Caco-2 (cell line): ENCODE measurements around the gene ZNF554. TPM values are rescaled to one million over a fixed set of nuclear protein-coding genes. Genes with fewer than 3 reads are reported as not detected.
A peak's percentile ranks its signal among the peaks of the same experiment; 100 is the strongest.

Experiments used
- Bru-seq: library from RNA; stranded (reverse); fragments of 400-500 nt; gene quantifications from one replicate; lab custom pipeline; 2021; lab: Mats Ljungman, UMichigan
- BruChase-seq, 2 experiments: library from RNA; stranded (reverse); fragments of 400-500 nt; gene quantifications; one replicate each; lab custom pipeline; 2021; lab: Mats Ljungman, UMichigan
- BruUV-seq: library from RNA; stranded (reverse); fragments of 400-500 nt; replicated peaks from 2 replicates; lab custom pipeline; 2021; lab: Mats Ljungman, UMichigan
- CTCF ChIA-PET: fragments of 300-600 bp; sonication (Branson Sonifier 250); formaldehyde crosslinking; loops from one replicate; lab custom pipeline; 2022; ENCODE audit warnings: antibody characterized with exemption; lab: Charles Lee
- POLR2A ChIA-PET: fragments of 300-600 bp; sonication (Branson Sonifier 250); formaldehyde crosslinking; loops from one replicate; lab custom pipeline; 2022; ENCODE audit warnings: antibody characterized with exemption; lab: Charles Lee
- DNase-seq, 2 experiments: peaks; one replicate each; pipeline versions ENCODE4 v3.0.0 to v3.0.0-alpha.2; 2020 to 2022
- H3K27me3 ChIP-seq: replicated peaks from 2 replicates; pipeline ENCODE4 v1.6.0; 2011; ENCODE audit warnings: low read length; ENCODE audit not compliant: control insufficient read depth, insufficient read depth
- H3K36me3 ChIP-seq: 2 replicates; pipeline ENCODE4 v1.5.1; 2011; ENCODE audit warnings: low read length; ENCODE audit not compliant: control insufficient read depth, insufficient read depth
- H3K4me1 ChIP-seq: fragments of 250-450 bp; sonication (Bioruptor Pico); 2 replicates; pipeline ENCODE4 v1.5.1; 2020; ENCODE audit warnings: mild to moderate bottlenecking
- H3K4me3 ChIP-seq: 2 replicates; pipeline ENCODE4 v1.5.1; 2011; ENCODE audit warnings: low read depth, mild to moderate bottlenecking, control low read depth, low read length
- H3K9me3 ChIP-seq: fragments of 250-450 bp; sonication (Bioruptor Pico); 2 replicates; pipeline ENCODE4 v1.5.1; 2020; ENCODE audit warnings: mild to moderate bottlenecking, moderate library complexity
- H3K27ac Mint-ChIP-seq: one replicate; pipeline ENCODE4 v1.8.0; 2022; ENCODE audit warnings: mixed read lengths; ENCODE audit not compliant: unreplicated experiment
- H3K27me3 Mint-ChIP-seq: one replicate; pipeline ENCODE4 v1.8.0; 2022; ENCODE audit warnings: mixed read lengths; ENCODE audit not compliant: insufficient read depth, unreplicated experiment
- H3K36me3 Mint-ChIP-seq: one replicate; pipeline ENCODE4 v1.8.0; 2022; ENCODE audit warnings: mild to moderate bottlenecking, mixed read lengths; ENCODE audit not compliant: insufficient read depth, unreplicated experiment
- H3K4me1 Mint-ChIP-seq: one replicate; pipeline ENCODE4 v1.8.0; 2022; ENCODE audit warnings: low read depth, mixed read lengths; ENCODE audit not compliant: unreplicated experiment
- H3K4me3 Mint-ChIP-seq: one replicate; pipeline ENCODE4 v1.8.0; 2022; ENCODE audit warnings: mild to moderate bottlenecking, moderate library complexity, mixed read lengths; ENCODE audit not compliant: unreplicated experiment
- H3K9me3 Mint-ChIP-seq: one replicate; pipeline ENCODE4 v1.8.0; 2022; ENCODE audit warnings: mixed read lengths; ENCODE audit not compliant: unreplicated experiment
- CTCF ChIP-seq, 2 experiments: fragments of 200-600 bp in 1 of 2; IDR thresholded peaks; 1 replicate in 1 of 2; 2 replicates in 1 of 2; pipeline versions ENCODE4 v1.5.1 to v1.8.0; 2011 to 2022; ENCODE audit warnings: antibody characterized with exemption in 1 of 2, control low read depth in 1 of 2, inconsistent platforms in 1 of 2, low read depth in 1 of 2, low read length in 1 of 2, mild to moderate bottlenecking in 1 of 2, moderate library complexity in 1 of 2; ENCODE audit not compliant: insufficient read depth in 1 of 2, severe bottlenecking in 1 of 2, unreplicated experiment in 1 of 2
- intact Hi-C: fragments of 100-400 bp; cut with micrococcal nuclease; formaldehyde crosslinking; loops from one replicate; pipeline ENCODE4 v1.10.0; 2022; ENCODE audit not compliant: unreplicated experiment
- long read RNA-seq: library from polyadenylated mRNA; stranded (forward); transcript quantifications from one replicate; pipeline ENCODE4 v2.0.0, GENCODE V29; 2022
- total RNA-seq: library from RNA; stranded (reverse); gene quantifications from 2 replicates; pipeline ENCODE4 v1.2.3, GENCODE V29; 2022

ZNF554 gene
- total RNA-seq: 3.6 and 3.7 TPM in 2 replicates
- percentile 53 among the genes with signal in this experiment for Bru-seq, nascent RNA
- BruChase-seq, experiment 1, labeled RNA remaining after a 2-hour chase: percentile 52 among the genes with signal in this experiment
- BruChase-seq, experiment 2, labeled RNA remaining after a 6-hour chase: percentile 47 among the genes with signal in this experiment
- long read RNA-seq, partial matches to known transcripts: 0 of 4 reads
- long read RNA-seq, other reads (novel, unspliced or antisense): 2 of 4 reads

- Histone ChIP-seq H3K4me1 (no peaks in the 10 kb centered on the region), H3K9me3 (no peaks in the 10 kb centered on the region), H3K4me3 (peak within 1 kb of the TSS; percentile 60), H3K27me3 (no peaks in the 10 kb centered on the region), H3K36me3 (no peaks in the 10 kb centered on the region)
- Mint-ChIP-seq H3K4me1 (no peaks in the 10 kb centered on the region), H3K27ac (no peak within 1 kb of the TSS), H3K9me3 (no peaks in the 10 kb centered on the region), H3K4me3 (peak within 1 kb of the TSS; percentile 77), H3K27me3 (no peaks in the 10 kb centered on the region), H3K36me3 (peaks cover 24% of the 10 kb centered on the region)
- peak; percentile 94 to 97 for DNase-seq
- ChIA-PET POLR2A (no interaction called here), CTCF (interaction anchor here (0.6 to 1.0 kb wide), 2 partner anchors 34 to 104 kb away, joined by 3 to 4 read pairs; partner anchors contain the start of gene THOP1)
- TF ChIP-seq CTCF (IDR thresholded peaks at IDR 0.05; ENCODE audit: insufficient read depth in 1 of 2, low read depth in 1 of 2, low read length in 1 of 2, severe bottlenecking in 1 of 2, unreplicated experiment in 1 of 2): peak; percentile 89 to 95
- no TSS peak for BruUV-seq
- intact Hi-C loops: loop anchor here (1.0 kb wide), 1 partner anchor 22 kb away; the partner anchor contains the start of gene ZNF555
Observed at GRCh38 chr19:2819540-2820111, at the start of gene ZNF554. Gene ZNF554 (plus strand): TSS chr19:2819868. CDS start chr19:2820072, 204 bp downstream.

- Mint-ChIP-seq H3K27me3 (no peaks in the 10 kb centered on the region), H3K9me3 (no peaks in the 10 kb centered on the region), H3K27ac (no peak overlapping the region), H3K4me3 (no peak overlapping the region), H3K36me3 (peaks cover 36% of the 10 kb centered on the region), H3K4me1 (no peaks in the 10 kb centered on the region)
- no peak for TF ChIP-seq CTCF (IDR thresholded peaks at IDR 0.05; ENCODE audit: insufficient read depth in 1 of 2, low read depth in 1 of 2, low read length in 1 of 2, severe bottlenecking in 1 of 2, unreplicated experiment in 1 of 2)
- intact Hi-C loops: no loop called here
- no peaks in the 10 kb centered on the region for H3K9me3 ChIP-seq
- DNase-seq: no peak
- BruUV-seq: no TSS peak
- H3K4me3 ChIP-seq: no peak overlapping the region
- ChIA-PET CTCF (no interaction called here), POLR2A (no interaction called here)
- no peaks in the 10 kb centered on the region for H3K4me1 ChIP-seq
- H3K27me3 ChIP-seq: no peaks in the 10 kb centered on the region
- H3K36me3 ChIP-seq: no peaks in the 10 kb centered on the region
Observed at GRCh38 chr19:2770055-2771013, 49.3 kb upstream of the ZNF554 start.
